Stimulated activated CD4-positive, alpha-beta T cell treated with anti-CD3 and anti-CD28 coated beads, Interleukin-12 subunit alpha, Interleukin-12 subunit beta, amount 100 ng/mL, for 4 hours (primary cell): ENCODE measurements around the gene WWOX.

ENCODE experiments used
- DNase-seq: peaks from one replicate; pipeline ENCODE4 v3.0.0-alpha.2; 2020

Gene WWOX

GRCh38 chr16:79175286-79176057 is 1076.0 kb downstream of the WWOX start:
- DNase-seq = no peak

GRCh38 chr16:79177018-79177417 is 1077.6 kb downstream of the WWOX start:
- DNase-seq = no peak

- no peak for DNase-seq
Observed at GRCh38 chr16:79181419-79181818, 1082.0 kb downstream of the WWOX start.

GRCh38 chr16:79182616-79183015 is 1083.2 kb downstream of the WWOX start:
- DNase-seq = no peak

- no peak for DNase-seq
Observed at GRCh38 chr16:79183571-79183970, 1084.1 kb downstream of the WWOX start.

GRCh38 chr16:79184464-79185030 is 1085.1 kb downstream of the WWOX start:
- no peak for DNase-seq

DNA sequence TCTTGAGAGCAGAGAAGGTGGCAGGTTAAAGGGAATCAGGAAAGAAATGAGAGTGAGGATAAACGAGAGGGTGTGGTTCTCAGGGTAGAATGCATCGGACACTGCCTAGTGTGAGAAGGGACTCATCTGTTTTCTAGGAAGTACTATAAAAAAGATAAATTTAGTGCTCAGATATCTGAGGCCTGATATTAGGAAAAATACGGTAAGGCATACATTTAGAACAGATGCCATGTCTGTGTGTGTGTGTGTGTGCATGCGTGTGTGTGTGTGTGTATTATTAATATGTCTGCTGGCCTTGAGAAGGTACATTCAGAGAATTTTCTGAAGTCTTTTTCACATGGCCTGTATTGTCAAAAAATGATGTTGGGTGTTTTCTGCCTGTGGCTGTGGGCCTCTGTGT is 1086.3 kb downstream of the WWOX start:
- no peak for DNase-seq

GRCh38 chr16:79186196-79186595 is 1086.7 kb downstream of the WWOX start:
- no peak for DNase-seq

GRCh38 chr16:79188115-79188738 is 1088.8 kb downstream of the WWOX start:
- DNase-seq = no peak

GRCh38 chr16:79188739-79189122 is 1089.3 kb downstream of the WWOX start:
- no peak for DNase-seq

- DNase-seq = no peak
Observed at GRCh38 chr16:79190542-79190941, 1091.1 kb downstream of the WWOX start.

DNA sequence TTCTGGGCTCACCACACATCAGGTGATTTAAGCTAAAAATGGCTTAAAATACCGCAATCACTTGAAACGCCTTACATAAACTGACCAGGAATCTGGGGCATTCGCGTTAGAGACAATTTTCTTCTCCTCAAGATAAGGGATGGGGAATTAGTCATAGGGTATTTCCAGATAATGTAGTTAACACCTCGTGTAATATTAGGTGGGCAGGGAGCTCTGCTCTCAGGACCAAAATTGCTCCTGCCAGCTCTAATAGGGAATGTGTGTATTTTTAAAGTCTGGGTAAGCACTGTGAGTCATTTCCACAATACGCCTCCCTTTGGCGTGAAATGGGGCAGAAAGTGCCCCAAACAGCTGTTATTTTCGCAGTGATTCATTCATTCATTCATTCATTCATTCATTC is 1092.5 kb downstream of the WWOX start:
- DNase-seq = no peak

DNA sequence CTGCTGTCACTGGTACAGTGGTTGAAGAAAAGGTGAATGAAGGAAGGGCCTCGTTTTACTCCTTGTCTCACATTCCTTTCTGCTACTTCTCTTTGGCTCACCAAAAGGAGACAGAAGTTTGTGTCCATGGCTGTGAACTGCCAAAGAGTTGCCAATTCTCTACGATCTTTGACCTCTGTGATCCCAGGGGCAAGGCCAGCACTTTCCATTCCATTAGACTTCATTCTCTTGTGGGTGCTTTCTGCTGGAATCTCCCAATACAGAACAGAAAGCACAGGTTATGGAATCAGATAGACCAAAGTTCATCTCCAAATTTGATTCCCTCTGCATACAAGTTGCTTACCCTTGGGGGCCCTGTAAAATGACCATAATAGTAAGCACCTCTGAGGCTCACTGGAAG is 1093.5 kb downstream of the WWOX start:
- no peak for DNase-seq

DNA sequence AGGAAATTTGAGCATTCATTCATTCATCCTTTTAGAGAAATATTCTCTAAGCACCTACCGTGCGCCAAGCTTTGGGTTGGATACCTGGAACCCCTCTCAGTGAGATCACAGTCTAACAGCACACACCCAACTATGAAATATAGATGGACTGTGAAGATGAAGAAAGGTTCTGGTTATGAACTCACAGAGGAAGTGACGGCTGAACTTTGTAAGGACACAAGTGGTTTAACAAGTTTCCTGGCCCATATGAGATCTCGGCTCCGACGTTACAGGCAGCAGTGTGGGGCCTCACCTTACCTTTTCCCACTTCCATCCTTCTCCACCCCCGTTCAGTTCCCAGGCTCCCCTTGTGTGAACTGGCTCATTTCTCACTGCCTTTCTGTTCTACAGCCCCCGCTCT is 1094.8 kb downstream of the WWOX start:
- DNase-seq = no peak

- no peak for DNase-seq
Observed at GRCh38 chr16:79195938-79196337, 1096.5 kb downstream of the WWOX start.

DNA sequence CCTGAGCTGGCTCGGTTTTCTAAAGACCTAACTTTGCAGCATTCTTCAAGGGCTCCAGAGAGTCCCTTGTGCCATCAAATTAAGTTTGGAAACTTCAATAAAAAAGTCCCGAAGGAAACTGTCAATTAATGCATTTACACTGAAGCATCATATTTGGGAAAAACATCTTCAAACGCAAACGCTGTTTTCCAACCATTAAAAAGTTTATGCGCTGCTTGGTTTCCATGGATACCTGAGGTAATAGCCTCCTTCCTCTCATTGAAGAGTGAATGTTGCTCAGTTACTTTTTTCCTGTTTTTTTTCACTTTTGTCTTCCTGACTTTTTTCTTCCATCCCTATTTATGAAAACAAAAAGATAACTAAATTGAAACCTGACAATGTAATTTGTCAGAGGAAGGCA is 1102.0 kb downstream of the WWOX start:
- no peak for DNase-seq

GRCh38 chr16:79202977-79203376 is 1103.5 kb downstream of the WWOX start:
- no peak for DNase-seq

- DNase-seq = no peak
Observed at GRCh38 chr16:79204486-79204885, 1105.0 kb downstream of the WWOX start.

DNA sequence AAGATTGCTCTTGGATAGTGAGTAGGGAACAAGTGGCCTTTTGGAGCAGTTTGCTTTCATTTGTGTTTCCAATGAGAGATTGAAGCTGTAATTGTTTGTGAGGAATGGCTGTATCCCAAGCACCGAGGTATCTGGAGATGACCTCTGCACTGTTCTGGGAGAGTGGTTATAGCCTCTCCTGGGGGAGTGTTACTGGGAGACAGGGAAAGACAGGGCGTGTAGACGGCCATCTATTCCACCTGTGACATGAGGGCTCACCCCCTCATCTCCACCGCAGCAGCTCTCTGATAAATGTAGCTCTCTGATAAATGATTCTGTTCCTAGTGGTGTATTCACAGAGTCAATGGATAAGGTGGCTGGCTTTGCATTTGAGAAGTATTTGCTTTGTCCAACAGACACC is 1107.4 kb downstream of the WWOX start:
- DNase-seq = no peak

DNA sequence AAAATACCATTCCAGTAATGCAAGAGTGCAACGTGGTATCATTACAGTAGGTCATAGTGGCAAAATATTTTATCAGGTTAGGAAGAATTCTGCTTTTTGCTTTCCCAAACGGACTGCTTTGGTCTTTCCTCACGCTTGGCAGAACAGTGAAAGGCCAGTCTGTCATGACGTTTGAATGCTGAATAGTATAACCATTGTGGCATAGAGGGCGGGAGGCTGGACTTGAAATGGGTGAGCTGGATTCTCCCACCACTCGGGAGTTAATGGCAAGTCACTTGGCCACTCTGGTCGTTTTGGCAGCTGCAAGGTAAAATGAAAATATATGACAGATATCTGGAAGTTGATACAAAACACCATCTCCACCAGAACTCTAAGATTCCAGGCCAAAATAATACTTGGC is 1109.9 kb downstream of the WWOX start:
- no peak for DNase-seq

- no peak for DNase-seq
Observed at GRCh38 chr16:79210607-79211006, 1111.2 kb downstream of the WWOX start.

DNA sequence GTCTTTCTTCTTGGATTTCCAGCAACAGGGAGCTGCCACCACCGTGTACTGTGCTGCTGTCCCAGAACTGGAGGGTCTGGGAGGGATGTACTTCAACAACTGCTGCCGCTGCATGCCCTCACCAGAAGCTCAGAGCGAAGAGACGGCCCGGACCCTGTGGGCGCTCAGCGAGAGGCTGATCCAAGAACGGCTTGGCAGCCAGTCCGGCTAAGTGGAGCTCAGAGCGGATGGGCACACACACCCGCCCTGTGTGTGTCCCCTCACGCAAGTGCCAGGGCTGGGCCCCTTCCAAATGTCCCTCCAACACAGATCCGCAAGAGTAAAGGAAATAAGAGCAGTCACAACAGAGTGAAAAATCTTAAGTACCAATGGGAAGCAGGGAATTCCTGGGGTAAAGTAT is 1112.1 kb downstream of the WWOX start:
- DNase-seq = no peak

- no peak for DNase-seq
Observed at GRCh38 chr16:79212114-79212791, 1112.8 kb downstream of the WWOX start.

DNA sequence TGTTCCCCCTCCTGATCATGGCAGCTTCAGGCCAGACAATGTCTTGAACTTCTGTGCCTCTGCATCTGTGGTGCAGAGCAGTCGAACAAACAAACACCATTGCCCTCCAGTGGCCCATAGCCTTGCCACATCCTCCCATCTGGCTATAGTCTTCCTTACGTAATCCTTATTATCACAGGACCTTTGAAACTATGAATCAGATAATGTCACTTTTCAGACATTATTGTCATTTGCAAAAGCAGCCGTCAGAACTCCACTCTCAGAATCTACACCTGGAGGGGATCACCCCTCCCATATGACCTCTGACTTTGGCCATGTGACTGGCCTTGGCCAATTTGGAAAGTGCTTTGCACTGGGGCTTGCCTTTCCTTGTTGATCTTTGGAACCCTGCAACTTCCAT is 1113.8 kb downstream of the WWOX start:
- DNase-seq = no peak
